Measurements from ENCODE around the gene SF3B1. TPM values are rescaled to one million over a fixed set of nuclear protein-coding genes. Genes with fewer than 3 reads are reported as not detected.
"Not testable (repeated sequence)": the region's sequence is repeated elsewhere in the genome, so short reads cannot be mapped to it uniquely, and the experiment has no call there.

The SF3B1 gene
- total RNA-seq, 1 donor: 702 TPM

DNA sequence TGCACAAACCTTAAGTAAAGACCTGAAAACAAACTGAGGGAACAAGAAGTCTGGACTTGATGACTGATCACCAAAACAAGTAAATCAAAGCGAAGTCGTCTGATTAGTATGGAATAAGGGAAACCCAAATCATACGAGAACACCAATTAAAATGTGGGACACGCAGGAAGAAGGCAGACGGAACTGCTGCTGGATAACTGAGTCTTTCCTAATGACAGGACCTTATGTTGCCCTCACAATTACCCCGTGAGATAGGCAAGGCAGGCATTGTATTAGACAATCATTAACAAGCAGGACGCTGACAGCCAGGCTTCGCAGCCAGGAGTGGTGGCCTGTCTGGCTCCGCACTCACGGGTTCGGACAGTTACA lies 17.9 kb upstream of the SF3B1 start:
- H3K9me3 ChIP-seq (ENCODE audit: low read depth, low read length): no peaks in the 10 kb centered on the region
- H3K27me3 ChIP-seq (ENCODE audit: insufficient read depth, low read length): no peaks in the 10 kb centered on the region
- H3K4me1 ChIP-seq (ENCODE audit: insufficient read depth, low read length): peaks cover 31% of the 10 kb centered on the region
- peak overlapping the region; percentile 86 for H3K4me3 ChIP-seq (ENCODE audit: low read length)

DNA sequence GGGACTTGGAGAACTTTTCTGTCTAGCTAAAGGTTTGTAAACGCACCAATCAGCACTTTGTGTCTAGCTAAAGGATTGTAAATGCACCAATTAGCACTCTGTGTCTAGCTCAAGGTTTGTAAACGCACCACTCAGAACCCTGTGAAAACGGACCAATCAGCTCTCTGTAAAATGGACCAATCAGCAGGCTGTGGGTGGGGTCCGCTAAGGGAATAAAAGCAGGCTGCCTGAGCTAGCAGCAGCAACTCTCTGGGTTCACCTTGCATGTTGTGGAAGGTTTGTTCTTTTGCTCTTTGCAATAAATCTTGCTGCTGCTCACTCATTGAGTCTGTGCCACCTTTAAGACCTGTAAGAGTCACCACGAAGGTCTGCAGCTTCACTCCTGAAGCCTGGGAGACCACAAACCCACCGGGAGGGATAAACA lies 16.1 kb upstream of the SF3B1 start:
- not testable (repeated sequence) for H3K4me3 ChIP-seq (ENCODE audit: low read length); H3K9me3 ChIP-seq (ENCODE audit: low read depth, low read length); H3K27me3 ChIP-seq (ENCODE audit: insufficient read depth, low read length)
- H3K4me1 ChIP-seq (ENCODE audit: insufficient read depth, low read length): peaks cover 23% of the 10 kb centered on the region

DNA sequence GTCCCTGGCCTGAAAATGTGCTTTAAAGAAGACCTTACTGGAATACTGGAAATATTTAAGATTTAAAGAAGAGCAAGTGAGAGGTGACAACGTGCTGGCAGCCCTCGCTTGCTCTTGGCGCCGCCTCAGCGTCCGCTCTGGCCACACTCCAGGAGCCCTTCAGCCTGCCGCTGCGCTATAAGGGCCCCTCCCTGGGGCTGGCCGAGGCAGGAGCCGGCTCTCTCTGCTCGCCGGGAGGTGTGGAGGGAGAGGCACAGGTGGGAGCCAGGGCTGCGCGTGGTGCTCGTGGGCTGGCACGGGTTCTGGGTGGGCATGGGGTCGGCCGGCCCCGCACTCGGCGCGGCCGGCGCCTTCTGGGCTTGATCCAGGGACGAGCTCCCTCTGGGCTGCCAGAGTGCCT lies 15.6 kb upstream of the SF3B1 start:
- H3K27me3 ChIP-seq (ENCODE audit: insufficient read depth, low read length): no peaks in the 10 kb centered on the region
- H3K4me3 ChIP-seq (ENCODE audit: low read length): no peak overlapping the region
- H3K4me1 ChIP-seq (ENCODE audit: insufficient read depth, low read length): peaks cover 20% of the 10 kb centered on the region
- no peaks in the 10 kb centered on the region for H3K9me3 ChIP-seq (ENCODE audit: low read depth, low read length)

DNA sequence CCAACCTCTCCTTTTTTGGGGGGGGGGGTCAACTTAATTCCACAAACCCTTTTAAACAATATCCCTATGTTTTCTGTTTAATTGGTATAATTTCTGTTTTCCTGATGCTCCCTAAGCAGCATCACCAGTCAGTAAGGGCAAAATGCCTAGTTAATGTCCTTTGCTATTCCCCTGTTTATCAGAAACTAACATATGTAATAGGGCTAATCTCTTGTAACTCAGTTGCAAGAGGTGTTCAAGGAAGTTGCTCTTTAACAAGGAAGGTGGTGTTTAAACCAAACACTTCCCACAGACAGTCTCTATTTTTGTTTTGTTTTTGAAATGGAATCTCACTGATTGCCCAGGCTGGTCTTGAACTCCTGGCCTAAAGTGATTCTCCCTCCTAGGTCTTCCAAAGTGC lies 12.0 kb upstream of the SF3B1 start:
- Histone ChIP-seq H3K4me3 (ENCODE audit: low read length) (no peak overlapping the region), H3K9me3 (ENCODE audit: low read depth, low read length) (no peaks in the 10 kb centered on the region), H3K4me1 (ENCODE audit: insufficient read depth, low read length) (peaks cover 19% of the 10 kb centered on the region), H3K27me3 (ENCODE audit: insufficient read depth, low read length) (no peaks in the 10 kb centered on the region)

DNA sequence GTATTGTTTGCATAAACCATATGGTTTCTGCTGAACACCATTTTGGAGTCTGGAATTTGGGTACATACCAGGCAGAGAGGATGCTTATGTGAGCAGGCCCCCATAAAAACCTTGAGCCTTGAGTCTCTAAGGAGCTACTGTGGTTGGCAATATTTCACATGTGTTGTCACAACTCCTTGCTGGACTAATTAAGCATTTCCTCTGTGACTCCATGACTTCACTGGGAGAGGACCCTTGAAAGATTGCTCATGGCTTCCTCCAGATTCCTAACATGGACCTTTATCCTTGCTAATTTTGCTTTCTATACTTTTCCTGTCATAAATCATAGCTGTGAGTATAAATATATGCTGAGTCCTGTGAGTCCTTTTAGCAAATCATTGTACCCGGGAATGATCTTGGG lies 10.9 kb upstream of the SF3B1 start:
- no peaks in the 10 kb centered on the region for H3K9me3 ChIP-seq (ENCODE audit: low read depth, low read length)
- H3K27me3 ChIP-seq (ENCODE audit: insufficient read depth, low read length): no peaks in the 10 kb centered on the region
- peaks cover 19% of the 10 kb centered on the region for H3K4me1 ChIP-seq (ENCODE audit: insufficient read depth, low read length)

DNA sequence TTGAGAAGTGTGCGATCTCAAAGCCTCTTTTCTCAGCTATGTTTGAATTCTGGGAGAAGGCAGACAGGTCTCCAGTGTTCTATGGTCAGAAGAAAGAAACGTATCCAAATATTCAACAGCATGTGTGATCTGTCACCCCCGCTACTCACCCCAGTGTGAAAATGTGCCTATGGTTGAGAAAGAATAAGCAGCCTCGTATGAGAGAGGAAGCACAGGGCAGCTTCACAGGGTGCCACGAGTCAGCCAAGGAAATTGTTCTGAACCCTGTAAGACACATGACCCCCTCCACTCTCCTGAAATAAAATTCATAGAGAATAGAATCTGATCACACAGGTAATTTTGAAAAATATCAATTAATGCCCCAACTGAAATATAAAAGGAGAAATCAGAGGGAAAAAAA lies 8.0 kb upstream of the SF3B1 start:
- Histone ChIP-seq H3K4me3 (ENCODE audit: low read length) (no peak overlapping the region), H3K27me3 (ENCODE audit: insufficient read depth, low read length) (no peaks in the 10 kb centered on the region), H3K9me3 (ENCODE audit: low read depth, low read length) (no peaks in the 10 kb centered on the region), H3K4me1 (ENCODE audit: insufficient read depth, low read length) (peaks cover 19% of the 10 kb centered on the region)

More for the DNA sequence above, 10.9 kb upstream of the SF3B1 start:
- H3K4me3 ChIP-seq (ENCODE audit: low read length): no peak overlapping the region

DNA sequence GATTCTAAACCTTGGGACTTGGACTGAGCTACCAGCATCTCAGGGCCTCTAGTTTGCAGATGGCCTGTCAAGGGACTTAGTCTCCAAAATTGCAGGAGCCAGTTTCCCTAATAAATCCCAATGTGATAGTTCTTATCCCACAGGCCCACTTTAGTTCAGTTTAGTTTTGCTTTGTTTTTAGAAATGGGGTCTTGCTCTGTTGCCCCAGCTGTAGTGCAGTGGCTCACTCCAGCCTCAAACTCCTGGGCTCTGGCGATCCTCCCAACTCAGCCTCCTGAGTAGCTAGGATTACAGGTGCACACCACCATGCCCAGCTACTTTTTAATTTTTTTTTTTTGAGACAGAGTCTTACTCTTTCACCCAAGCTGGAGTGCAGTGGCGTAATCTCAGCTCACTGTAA lies 2.6 kb upstream of the SF3B1 start:
- no peak overlapping the region for H3K4me3 ChIP-seq (ENCODE audit: low read length)
- H3K4me1 ChIP-seq (ENCODE audit: insufficient read depth, low read length): peaks cover 26% of the 10 kb centered on the region
- no peaks in the 10 kb centered on the region for H3K9me3 ChIP-seq (ENCODE audit: low read depth, low read length)
- H3K27me3 ChIP-seq (ENCODE audit: insufficient read depth, low read length): no peaks in the 10 kb centered on the region

DNA sequence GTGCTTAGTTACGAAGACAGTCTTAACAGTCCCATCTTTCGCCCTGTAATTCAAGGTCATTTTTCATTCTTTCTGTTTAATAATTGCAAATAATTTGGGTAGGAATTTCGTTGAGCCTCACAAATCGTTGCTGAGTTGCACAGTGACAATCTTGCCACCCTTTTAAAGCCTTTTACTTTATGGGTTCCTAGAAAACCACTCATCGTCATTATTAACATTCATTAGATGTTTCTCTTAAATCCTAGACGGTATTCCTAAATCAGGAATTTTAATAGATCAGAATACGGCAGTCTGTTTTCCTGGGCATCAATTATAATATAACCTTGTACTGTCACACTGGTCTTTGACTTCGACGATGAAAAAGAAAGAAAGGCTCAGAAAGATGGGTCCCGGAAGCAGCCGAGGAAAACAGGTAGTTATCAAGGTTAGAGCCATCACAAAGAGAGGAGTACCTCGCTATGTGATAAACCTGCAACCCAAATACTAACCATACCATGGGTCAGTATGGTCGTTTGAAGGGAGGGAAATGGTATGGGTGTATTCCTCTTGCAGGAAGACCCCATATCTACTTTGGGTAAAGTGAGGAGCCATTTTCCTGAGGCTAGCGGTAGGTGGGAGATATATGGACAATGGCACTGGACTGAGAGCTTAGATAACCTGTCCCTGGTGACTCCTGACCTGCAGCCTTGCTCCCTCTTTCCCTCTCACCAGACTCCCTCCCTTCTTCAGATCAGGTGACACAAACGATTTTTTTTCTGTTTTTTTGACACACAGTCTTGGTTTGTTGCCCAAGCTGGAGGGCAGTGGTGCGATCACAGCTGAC lies 981 bp upstream of the SF3B1 start:
- Histone ChIP-seq H3K4me3 (ENCODE audit: low read length) (peak overlapping the region; percentile 92), H3K9me3 (ENCODE audit: low read depth, low read length) (no peaks in the 10 kb centered on the region), H3K27me3 (ENCODE audit: insufficient read depth, low read length) (no peaks in the 10 kb centered on the region), H3K4me1 (ENCODE audit: insufficient read depth, low read length) (peaks cover 41% of the 10 kb centered on the region)

DNA sequence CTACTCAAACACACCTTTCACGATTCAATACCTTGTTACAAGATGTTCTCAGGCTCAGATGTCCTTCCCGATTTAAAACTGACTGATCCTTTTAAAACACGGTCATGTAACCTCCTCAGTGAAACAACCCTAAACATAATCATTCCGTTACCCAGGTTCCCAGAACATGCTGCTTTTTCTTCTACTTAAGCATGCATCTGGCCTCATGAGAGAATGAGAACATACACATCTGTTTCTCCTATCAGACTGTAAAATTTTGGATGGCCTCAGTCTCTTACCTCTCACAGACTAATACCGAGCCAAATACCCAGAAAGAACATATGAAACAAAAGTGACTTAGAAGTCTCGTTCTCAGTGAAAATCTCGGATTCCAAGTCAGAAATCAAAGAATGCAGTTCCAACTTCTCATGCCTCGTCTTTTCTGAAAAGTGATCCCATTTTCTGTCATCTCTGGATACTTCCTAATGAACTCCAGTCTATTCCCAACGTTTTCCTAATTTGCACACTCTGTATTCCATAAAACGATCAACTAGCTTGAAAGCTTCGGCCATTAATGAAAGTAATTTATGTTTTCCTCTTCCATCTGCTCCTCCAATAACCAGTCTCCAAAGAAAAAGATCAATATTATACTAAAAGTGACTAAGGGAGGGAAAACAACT lies 919 bp downstream of the SF3B1 start:
- H3K4me1 ChIP-seq (ENCODE audit: insufficient read depth, low read length): peaks cover 51% of the 10 kb centered on the region
- no peaks in the 10 kb centered on the region for H3K27me3 ChIP-seq (ENCODE audit: insufficient read depth, low read length)
- no peaks in the 10 kb centered on the region for H3K9me3 ChIP-seq (ENCODE audit: low read depth, low read length)
- H3K4me3 ChIP-seq (ENCODE audit: low read length): peak overlapping the region; percentile 92

DNA sequence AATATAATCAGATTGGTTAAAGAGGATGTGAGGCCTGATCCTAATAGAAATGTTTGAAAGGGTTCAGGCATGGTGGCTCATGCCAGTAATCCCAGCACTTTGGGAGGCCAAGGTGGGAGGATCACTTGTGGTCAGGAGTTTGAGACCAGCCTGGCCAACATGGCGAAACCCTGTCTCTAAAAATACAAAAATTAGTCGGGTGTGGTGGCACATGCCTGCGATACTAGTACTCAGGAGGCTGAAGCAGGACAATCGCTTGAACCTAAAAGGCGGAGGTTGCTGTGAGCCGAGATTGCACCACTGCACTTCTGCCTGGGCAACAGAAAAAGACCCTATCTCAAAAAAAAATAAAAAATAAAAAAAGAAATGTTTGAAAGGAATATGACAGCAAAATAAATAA lies 2.3 kb downstream of the SF3B1 start:
- not testable (repeated sequence) for H3K9me3 ChIP-seq (ENCODE audit: low read depth, low read length); H3K4me3 ChIP-seq (ENCODE audit: low read length); H3K27me3 ChIP-seq (ENCODE audit: insufficient read depth, low read length)
- H3K4me1 ChIP-seq (ENCODE audit: insufficient read depth, low read length): peaks cover 64% of the 10 kb centered on the region

DNA sequence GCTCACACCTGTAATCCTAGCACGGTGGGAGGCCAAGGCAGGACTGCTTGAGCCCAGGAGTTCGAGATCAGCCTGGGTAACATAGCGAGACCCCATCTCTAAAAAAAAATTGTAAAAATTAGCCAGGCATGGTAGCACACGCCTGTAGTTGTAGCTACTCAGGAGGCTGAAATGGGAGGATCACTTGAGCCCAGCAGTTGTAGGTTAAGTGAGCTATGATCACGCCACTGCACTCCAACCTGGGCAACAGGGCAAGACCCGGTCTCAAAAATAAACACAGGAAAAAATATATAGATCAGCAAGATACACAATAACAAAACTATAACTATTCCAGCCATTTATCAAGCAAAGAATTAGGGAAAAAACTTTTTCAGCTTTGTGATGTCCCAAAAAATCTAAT lies 3.0 kb downstream of the SF3B1 start:
- H3K4me3 ChIP-seq (ENCODE audit: low read length): no peak overlapping the region
- H3K9me3 ChIP-seq (ENCODE audit: low read depth, low read length): no peaks in the 10 kb centered on the region
- H3K4me1 ChIP-seq (ENCODE audit: insufficient read depth, low read length): peaks cover 65% of the 10 kb centered on the region
- H3K27me3 ChIP-seq (ENCODE audit: insufficient read depth, low read length): no peaks in the 10 kb centered on the region

DNA sequence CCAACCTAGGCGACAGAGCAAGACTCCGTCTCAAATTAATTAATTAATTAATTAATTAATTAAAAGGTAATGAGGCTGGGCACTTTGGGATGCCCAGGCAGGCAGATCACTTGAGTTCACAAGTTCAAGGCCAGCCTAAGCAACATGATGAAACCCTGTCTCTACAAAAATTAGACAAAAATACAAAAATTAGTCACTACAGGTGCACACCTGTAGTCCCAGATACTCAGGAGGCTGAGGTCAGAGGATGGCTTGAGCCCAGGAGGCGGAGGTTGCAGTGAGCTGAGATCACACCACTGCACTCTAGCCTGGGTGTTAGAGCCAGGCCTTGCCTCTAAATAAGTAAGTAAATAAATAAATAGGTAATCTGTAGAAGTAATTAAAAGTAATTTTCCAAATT lies 6.8 kb downstream of the SF3B1 start:
- Histone ChIP-seq H3K9me3 (ENCODE audit: low read depth, low read length) (no peaks in the 10 kb centered on the region), H3K4me1 (ENCODE audit: insufficient read depth, low read length) (peaks cover 66% of the 10 kb centered on the region), H3K27me3 (ENCODE audit: insufficient read depth, low read length) (no peaks in the 10 kb centered on the region), H3K4me3 (ENCODE audit: low read length) (no peak overlapping the region)

DNA sequence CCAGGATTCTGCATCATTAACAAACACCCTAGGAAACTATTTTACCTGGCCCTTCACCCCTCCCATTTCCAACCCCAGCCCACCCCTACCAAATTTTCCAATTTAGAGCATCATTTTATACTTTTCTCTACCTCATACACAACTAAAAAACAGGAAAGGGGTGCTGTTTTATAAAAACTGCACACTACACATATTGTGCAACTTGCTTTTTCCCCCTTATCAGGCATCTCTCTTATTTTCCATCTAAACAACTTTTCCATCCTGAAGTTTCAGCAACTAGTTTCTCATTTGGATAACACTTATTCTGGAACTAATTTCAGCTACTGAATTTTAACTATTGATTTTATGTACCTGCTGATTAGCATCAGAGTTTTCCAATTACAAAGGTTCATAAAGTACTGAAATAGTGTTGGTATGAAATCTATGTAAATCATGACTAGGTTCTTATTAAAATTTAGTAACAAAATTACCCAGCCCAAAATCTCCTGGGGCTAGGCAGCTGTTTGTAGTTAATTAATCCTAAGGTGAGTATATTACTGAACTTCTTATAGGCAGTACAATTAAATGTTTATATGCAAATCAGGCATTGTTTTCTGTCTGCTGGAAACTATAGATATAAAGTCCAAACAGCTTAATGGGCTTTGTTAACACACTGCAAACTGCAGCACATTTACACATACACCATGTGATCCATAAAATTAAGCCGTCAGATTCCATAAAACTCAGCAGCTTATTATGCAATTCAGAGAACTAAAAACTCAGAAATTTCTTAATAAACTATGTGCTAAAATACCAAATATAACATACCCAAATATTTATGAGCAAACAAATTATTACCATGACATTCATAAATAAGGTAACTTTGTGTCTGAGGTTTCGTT lies 7.9 kb downstream of the SF3B1 start:
- no peaks in the 10 kb centered on the region for H3K27me3 ChIP-seq (ENCODE audit: insufficient read depth, low read length)
- no peaks in the 10 kb centered on the region for H3K9me3 ChIP-seq (ENCODE audit: low read depth, low read length)
- peaks cover 56% of the 10 kb centered on the region for H3K4me1 ChIP-seq (ENCODE audit: insufficient read depth, low read length)
- H3K4me3 ChIP-seq (ENCODE audit: low read length): no peak overlapping the region

DNA sequence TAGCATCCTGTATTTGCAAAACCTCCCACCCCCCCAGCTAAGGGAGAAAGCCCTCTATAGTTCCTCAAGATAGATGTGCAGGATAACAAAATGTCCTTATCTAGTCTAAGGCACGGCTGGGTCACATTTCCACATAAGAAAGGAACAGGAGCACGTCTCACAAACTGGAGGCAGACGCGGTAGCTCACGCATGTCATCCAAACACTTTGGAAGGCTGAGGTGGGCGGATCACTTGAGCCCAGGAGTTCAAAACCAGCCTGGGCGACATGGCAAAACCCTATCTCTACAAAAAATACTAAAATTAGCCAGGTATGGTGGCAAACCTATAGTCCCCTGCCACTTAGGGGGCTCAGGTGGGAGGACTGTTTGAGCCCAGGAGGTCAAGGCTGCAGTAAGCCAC lies 9.3 kb downstream of the SF3B1 start:
- Histone ChIP-seq H3K4me1 (ENCODE audit: insufficient read depth, low read length) (peaks cover 42% of the 10 kb centered on the region), H3K27me3 (ENCODE audit: insufficient read depth, low read length) (no peaks in the 10 kb centered on the region), H3K9me3 (ENCODE audit: low read depth, low read length) (no peaks in the 10 kb centered on the region), H3K4me3 (ENCODE audit: low read length) (no peak overlapping the region)

DNA sequence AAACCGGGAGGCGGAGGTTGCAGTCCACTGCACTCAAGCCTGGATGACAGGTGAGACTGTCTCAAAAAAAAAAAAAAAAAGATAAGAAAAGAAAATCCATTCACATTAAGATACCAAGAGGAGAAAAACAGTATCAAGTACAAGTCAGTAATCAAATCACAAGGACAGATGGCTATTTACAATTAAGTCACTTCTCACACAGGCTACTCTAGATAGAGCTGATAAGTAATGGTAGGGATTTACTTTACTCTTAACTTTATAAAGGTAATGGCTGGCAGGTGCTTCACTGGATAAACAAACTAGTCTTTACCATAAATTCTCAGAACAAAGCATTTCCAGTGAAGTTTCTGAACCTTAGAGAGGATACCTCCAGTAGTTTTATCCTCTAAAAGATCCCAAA lies 11.5 kb downstream of the SF3B1 start:
- Histone ChIP-seq H3K9me3 (ENCODE audit: low read depth, low read length) (no peaks in the 10 kb centered on the region), H3K4me3 (ENCODE audit: low read length) (no peak overlapping the region), H3K27me3 (ENCODE audit: insufficient read depth, low read length) (no peaks in the 10 kb centered on the region), H3K4me1 (ENCODE audit: insufficient read depth, low read length) (peaks cover 29% of the 10 kb centered on the region)
